HTR-8/SVneo (cell line): Measurements from ENCODE around the gene MBOAT2.
"Not testable (repeated sequence)": the region's sequence is repeated elsewhere in the genome, so short reads cannot be mapped to it uniquely, and the experiment has no call there.

Experiments used
- DNase-seq: peaks from one replicate; pipeline ENCODE4 v3.0.0; 2011; ENCODE audit warnings: low spot score, mixed read lengths; ENCODE audit not compliant: insufficient read length
- FAIRE-seq: peaks from 2 replicates; lab custom pipeline; 2011; peaks lifted over from hg19 to GRCh38; lab: Jason Lieb, UNC

MBOAT2 gene

DNA sequence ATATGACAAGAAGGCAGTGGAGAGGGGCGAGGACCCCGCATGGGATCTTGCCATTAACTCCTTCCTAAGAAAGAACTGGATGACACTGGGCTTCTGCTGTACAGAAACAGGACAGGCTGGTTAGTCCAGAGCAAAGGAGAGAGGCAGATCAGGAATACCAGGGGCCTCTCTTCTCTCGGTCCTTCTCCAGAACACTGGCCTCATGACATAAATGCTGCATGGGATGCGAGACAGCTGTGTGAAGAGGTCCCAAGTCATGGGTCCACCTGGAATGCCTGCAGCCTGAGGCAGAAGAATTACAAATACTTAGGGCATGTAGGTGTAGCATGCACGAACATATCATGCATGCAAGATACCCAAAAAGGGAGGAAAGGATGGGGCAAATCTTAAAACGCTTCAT is 9.1 kb downstream of the MBOAT2 start:
- FAIRE-seq = no peak
- no peak for DNase-seq

DNA sequence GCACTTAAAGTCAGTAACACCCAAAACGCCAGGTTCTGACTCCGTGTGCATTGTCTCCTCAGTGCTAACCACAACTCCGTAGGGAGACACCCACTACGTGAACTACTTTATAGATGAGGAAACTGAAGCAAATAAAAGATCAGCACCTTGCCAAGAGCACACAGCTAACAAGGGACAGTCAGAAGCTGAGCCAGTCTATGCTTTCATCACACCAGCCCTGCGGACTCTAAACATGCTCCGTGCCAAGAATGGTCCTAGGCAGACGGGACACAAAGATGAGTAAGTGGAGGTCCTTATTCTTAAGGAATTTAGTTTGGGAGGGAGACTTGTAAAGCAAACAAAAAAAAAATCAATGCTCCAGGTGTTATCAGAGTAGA is 9.6 kb downstream of the MBOAT2 start:
- FAIRE-seq (no peak), DNase-seq (no peak)

DNA sequence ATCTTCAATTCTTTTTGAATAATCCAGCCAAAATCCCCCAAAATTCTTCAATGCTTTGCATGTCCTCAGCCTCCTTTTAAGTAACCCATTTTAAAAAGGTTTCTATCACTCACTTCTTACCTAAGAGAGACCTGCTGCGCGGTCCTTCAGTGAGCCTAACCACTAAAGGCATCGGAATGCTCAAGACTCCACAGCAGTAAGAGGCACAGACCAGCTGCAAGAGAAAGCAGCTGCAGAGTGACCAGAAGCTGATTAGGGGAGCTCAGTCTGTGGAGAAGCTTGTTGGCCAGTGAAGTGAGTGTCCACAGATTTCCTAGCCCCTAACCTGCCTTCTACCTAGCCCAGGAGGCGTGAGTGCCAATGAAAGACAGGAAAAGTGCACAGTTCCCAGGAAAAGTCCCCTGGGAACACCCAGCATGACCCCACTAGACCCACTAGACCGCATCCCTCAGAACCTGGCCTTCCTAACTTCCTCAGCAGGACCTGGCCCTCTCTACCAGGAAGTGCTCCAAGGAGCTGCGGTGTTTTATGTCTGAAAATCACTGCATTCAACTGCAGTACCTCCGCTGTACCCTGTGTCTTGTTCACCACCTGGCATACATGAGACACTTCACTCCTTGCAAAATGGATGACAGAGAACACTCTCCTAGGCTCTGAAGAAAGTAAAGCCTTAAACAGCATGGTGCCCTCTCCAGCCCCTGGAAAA is 10.1 kb downstream of the MBOAT2 start:
- DNase-seq = peak; percentile 27
- FAIRE-seq = no peak

DNA sequence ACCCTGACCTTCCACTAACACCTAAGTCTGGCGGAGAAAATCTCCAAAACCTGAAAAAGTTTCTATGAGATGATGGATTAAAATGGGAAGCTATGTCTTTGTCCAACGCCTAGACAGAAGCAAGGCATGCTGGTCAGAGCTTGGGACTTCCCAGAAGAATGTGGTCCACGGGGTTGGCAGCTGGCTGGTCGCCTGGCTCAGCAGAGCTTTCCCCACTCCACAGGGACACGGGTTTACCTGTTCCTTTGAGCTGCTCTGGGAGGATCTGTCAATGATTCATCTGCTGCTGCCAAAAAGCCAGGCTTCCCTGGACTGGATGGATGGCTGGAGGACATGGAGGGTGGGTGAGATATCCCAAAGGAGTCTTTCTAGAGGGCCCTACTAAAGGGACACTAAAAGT is 10.8 kb downstream of the MBOAT2 start:
- DNase-seq (no peak), FAIRE-seq (no peak)

DNA sequence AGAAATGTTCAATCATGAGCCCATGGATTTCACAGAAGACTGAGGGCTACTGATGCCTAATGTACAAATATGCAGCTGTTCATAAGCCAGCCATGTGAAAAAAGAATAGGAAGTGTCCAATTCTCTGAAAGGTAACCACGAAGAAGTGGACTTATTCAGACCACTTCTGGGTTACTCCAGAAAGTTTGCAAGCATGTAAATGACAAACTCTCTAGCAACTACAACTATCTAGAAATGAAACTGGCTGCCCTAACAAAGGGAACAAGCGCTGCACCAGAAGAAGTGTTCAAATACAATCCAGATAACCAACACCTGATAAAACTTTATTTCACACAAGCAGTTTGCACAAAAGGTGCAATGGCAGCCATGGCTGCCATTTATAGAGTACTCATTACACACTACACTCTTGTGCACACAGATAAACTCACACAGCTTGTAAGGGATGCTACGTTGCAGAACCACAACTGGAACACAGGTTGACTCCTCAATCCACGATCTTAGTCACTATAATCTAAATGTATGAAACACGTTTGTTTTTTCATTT is 13.9 kb downstream of the MBOAT2 start:
- FAIRE-seq (no peak), DNase-seq (no peak)

DNA sequence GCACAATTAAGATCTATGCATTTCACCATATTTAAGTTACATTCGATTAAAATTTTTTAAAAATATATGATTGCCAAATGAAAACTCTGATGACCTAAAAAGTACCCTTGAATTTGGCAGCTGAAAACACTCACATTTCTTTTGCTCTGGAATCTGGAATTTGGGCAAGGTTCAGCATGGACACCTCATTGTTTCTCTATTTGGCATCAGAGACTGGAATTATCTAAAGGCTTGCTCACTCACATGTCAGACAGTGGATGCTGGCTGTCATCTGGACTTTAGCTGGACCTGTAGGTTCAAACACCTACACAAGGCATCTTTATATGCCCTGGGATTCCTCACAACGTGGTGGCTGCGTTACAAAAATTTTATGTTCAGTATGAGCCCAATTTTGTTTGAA is 16.1 kb downstream of the MBOAT2 start:
- FAIRE-seq = no peak
- no peak for DNase-seq

DNA sequence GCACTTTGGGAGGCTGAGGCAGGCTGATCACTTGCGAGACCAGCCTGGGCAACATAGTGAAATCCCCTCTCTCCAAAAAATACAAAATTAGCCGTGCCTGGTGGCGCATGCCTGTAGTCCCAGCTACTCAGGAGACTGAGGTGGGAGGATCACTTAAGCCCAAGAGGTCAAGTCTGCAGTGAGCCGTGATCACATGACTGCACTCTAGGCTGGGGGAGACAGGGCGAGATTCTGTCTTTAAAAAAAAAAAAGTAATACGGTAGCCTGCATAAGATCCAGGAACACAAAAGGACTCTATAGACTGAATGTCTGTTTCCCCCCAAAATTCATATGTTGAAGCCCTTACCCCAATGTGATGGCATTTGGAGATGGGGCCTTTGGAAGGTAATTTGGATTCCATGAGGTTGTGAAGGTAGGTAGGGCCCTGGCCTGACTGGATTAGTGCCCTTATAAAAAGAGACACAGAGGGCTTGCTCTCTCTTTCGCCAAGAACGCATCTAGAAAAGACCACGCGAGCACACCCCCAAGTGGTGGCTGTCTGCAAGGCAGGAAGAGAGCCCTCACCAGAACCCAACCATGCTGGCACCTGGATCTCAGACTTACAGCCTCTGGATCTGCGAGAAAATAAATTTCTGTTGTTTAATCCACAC is 17.0 kb downstream of the MBOAT2 start:
- no peak for FAIRE-seq
- DNase-seq = no peak

DNA sequence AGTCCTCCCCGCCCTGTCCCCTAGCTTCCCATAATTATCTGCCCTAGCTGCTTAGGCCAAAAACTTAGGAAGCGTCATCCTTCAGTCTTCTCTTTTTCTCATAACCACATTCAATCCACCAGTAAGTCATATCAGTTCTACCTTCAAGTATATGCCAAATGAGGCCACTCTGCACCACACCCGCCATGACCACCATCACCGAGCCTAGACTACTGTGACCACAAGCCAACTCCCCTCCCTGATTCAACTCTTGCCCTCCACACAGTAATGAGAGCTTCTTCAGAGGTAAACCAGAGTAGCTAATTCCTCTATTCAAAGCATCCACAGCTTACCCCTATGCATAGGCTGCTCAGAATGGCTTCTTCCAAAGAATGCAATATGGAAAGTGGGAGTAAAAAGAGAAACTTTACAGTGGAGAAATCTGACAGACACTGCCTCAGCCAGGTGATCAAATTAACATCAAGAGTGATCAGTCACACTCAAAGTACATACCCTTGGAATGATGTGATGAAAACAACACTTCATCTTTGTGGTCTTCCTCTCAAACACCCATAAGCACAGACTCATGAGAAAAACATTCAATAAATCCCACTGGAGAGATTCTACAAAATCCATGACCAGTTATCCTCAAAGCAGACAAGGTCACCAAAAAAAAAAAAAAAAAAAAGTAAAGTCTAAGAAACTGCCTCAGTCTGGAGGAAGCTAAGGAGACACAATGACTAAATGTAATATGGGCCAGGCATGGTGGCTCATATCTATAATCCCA is 17.7 kb downstream of the MBOAT2 start:
- DNase-seq (no peak), FAIRE-seq (no peak)

DNA sequence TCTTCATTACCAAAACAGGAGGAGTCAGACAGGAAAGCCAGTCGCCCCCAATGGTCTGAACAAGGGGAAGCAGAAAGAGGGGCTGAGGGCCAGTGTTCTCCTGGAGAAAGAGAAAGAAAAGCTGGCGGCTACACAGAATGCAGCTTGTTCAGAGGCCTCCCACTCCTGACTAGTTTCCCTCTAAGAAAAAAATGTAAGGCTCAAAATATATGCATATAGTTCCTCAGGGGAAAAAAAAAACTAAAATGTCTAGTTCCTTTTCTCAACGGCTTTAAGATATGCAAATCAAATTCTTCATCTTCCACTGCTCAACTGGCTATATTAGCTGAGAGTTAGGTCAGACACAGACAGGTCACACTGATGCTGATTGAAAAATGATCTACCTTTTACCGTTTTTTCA is 18.6 kb downstream of the MBOAT2 start:
- DNase-seq = no peak
- no peak for FAIRE-seq

DNA sequence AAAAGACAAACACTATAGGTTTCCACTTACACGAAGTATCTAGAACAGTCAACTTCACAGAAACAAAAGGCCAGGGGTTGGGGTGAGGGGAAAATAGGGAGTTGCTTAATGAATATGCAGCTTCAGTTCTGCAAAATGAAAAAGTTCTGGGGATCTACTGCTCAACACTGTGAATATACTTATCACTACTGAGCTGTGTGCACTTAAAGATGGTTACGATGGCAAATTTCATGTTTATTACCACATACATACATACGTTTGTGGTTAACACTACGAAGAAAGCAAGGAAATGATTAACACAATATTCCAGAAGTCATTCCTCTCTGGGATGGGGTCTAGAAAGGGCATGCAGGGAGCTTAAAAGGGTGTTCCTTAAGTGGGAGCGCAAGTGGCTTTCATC is 19.3 kb downstream of the MBOAT2 start:
- FAIRE-seq (no peak), DNase-seq (no peak)

DNA sequence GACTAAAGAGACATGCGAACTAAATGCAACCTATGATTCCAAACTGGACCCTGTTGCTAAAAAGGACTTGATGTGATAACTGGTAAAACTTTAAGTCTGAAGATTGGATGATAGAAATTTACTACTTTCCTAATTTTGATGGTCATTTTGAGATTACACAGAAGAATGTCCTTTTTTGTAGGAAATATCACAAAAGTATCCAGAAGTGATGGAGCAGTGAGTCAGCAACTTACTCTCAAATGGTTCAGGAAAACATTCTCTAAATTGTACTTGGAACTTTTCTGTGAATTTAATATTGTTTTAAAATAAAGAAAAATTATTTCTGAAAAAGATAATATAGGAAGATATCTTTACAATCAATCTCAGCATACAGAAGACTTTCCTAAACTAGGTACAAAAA is 19.9 kb downstream of the MBOAT2 start:
- FAIRE-seq = no peak

DNA sequence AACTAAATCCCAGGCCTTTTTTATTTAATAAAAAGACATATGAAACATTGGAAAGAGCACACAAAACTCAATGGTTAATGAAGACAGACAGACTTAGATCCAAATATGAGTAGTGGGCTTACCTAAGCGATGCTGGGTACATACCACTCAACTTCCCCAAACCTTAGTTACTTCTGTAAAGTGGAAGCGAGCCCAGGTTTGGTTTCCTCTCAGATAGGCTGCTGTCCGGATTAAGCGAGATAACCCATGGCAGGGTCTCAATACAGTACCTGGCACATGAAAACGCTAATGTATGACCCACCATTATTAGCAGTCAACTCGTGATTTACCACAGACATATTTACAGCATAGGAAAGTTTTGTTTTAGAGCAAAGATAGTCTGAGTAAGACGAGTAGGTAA is 21.6 kb downstream of the MBOAT2 start:
- DNase-seq (no peak), FAIRE-seq (peak; percentile 23)

More for the DNA sequence above, 19.9 kb downstream of the MBOAT2 start:
- no peak for DNase-seq

DNA sequence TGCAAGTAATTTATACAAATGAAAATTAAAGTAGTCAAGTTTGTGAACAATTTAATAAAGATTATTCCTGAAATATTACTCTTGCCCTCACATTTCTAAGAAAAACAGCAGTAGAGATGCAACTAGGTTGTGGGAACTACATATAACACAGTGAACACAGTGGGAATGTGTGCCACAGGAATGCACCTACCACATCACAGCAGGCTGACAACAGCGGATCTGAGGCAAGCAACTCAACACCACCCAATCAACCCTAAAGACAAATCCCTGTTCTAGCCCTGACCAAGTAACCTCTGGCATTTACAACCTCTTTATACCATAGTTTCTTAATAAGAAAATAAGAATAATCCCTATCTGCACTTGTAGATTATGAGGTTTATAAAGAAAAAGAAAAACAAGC is 23.4 kb downstream of the MBOAT2 start:
- DNase-seq (no peak), FAIRE-seq (no peak)

DNA sequence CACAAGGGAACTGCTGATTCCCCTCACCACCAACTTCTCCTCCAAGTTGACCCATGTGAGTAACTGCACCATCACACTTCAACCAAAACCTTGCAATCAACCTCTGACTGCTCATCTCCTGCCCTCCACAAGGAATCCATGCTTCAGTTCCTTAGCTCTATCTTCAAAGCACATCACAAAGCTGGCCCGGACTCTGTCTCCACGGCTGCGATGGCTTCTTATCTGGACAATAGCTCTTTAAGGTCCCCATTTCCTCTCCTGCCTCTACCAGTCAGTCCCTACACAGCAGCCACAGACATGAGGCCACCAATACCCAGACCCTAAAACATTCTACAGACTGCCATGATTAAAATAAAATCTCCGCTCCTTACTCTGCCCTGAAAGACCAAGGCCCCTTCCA is 25.7 kb downstream of the MBOAT2 start:
- DNase-seq = no peak
- FAIRE-seq = no peak

DNA sequence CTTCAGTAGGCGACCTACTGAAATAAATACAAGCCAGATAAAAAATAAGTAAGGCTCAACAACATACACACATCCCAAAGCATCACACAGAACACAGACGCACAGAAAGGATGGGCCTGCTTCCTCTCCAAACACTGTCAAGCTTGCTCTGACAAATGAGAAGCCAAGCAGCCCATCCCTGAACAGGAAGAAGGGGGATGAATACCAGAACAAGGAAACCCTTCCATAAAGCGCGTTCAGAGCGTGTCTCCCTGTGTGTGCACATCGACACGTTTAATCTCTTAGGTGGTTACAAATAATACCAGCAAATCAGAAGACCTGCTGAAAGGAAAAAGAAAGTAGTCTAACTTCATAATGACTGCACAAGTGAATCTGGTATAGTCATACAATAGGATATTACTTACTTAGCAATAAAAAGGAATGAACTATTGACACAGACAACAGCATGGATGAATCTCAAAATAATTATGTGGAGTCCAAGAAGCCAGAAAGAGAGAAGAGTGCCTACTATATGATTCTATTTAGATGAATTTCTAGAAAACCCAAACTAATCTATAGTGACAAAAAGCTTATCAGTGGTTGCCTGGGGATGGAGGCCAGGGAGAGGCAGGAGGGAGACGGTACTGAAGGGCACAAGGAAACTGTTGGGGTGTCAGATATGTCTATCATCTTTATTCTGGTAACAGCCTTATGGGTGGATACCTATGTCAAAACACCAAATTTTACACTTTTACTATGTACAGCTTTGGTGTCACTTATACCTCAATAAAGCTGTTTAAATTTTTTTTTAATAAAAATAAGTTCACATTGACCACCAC is 26.8 kb downstream of the MBOAT2 start:
- no peak for DNase-seq
- FAIRE-seq = no peak

DNA sequence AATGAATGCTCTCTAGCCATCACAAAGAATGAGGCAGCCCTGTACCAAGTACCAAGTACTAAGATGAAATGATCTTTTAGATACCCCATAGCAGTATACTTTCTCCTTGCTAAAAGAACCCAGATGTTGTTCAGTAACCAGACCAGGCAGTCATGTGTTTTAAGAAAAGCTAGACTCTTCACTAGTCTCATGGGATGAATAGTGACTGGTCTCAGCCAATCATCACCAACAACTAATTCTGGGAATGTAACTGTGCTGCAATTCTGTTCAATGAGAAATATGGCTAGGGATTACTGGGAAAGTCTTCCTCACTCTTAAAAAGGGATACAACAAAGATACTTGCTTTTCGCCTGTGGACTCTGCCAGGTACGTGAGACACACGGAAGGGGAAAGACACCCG is 29.5 kb downstream of the MBOAT2 start:
- DNase-seq (no peak), FAIRE-seq (no peak)

DNA sequence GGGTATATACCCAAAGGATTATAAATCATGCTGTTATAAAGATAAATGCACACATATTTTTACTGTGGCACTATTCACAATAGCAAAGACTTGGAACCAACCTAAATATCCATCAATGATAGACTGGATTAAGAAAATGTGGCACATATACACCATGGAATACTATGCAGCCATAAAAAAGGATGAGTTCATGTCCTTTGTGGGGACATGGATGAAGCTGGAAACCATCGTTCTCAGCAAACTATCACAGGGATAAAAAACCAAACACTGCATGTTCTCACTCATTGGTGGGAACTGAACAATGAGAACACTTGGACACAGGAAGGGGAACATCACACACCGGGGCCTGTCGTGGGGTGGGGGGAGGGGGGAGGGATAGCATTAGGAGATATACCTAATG is 30.5 kb downstream of the MBOAT2 start:
- DNase-seq, FAIRE-seq: not testable (repeated sequence)

DNA sequence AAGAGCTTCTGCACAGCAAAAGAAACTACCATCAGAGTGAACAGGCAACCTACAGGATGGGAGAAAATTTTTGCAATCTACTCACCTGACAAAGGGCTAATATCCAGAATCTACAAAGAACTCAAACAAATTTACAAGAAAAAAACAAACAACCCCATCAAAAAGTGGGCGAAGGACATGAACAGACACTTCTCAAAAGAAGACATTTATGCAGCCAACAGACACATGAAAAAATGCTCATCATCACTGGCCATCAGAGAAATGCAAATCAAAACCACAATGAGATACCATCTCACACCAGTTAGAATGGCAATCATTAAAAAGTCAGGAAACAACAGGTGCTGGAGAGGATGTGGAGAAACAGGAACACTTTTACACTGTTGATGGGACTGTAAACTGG is 30.9 kb downstream of the MBOAT2 start:
- not testable (repeated sequence) for FAIRE-seq, DNase-seq

DNA sequence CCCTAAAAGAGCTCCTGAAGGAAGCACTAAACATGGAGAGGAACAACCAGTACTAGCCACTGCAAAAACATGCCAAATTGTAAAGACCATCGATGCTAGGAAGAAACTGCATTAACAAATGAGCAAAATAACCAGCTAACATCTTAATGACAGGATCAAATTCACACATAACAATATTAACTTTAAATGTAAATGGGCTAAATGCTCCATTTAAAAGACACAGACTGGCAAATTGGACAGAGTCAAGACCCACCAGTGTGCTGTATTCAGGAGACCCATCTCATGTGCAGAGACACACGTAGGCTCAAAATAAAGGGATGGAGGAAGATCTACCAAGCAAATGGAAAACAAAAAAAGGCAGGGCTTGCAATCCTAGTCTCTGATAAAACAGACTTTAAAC is 34.1 kb downstream of the MBOAT2 start:
- not testable (repeated sequence) for FAIRE-seq, DNase-seq
